ENCODE results near the gene GPR152.
"Not testable (repeated sequence)": the region's sequence is repeated elsewhere in the genome, so short reads cannot be mapped to it uniquely, and the experiment has no call there.

DNA sequence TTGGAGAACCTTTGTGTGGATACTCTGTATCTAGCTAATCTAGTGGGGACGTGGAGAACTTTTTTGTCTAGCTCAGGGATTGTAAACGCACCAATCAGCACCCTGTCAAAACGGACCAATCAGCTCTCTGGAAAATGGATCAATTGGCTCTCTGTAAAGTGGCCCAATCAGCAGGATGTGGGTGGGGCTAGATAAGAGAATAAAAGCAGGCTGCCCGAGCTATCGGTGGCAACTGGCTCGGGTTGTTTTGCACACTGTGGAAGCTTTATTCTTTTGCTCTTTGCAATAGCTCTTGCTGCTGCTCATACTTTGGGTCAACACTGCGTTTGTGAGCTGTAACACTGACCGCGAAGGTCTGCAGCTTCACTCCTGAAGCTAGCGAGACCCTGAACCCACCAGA, 24.2 kb upstream of the GPR152 start:
- TF ChIP-seq, protein P1, sequence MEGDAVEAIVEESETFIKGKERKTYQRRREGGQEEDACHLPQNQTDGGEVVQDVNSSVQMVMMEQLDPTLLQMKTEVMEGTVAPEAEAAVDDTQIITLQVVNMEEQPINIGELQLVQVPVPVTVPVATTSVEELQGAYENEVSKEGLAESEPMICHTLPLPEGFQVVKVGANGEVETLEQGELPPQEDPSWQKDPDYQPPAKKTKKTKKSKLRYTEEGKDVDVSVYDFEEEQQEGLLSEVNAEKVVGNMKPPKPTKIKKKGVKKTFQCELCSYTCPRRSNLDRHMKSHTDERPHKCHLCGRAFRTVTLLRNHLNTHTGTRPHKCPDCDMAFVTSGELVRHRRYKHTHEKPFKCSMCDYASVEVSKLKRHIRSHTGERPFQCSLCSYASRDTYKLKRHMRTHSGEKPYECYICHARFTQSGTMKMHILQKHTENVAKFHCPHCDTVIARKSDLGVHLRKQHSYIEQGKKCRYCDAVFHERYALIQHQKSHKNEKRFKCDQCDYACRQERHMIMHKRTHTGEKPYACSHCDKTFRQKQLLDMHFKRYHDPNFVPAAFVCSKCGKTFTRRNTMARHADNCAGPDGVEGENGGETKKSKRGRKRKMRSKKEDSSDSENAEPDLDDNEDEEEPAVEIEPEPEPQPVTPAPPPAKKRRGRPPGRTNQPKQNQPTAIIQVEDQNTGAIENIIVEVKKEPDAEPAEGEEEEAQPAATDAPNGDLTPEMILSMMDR (IDR thresholded peaks at IDR 0.05; ENCODE audit: insufficient read depth, low read depth, low read length), result not testable (repeated sequence)
- TF ChIP-seq EZH2 (IDR thresholded peaks at IDR 0.05; ENCODE audit: insufficient read depth, low read length), result not testable (repeated sequence)
